SK-N-SH treated with all-trans-retinoic acid at 6 μM for 48 hours (cell line): Measurements from ENCODE around the gene ZCCHC14.

Source experiments
- ATAC-seq: fragments of 200-7000 bp; cut with Tn5 transposase; 3 replicates; pipeline ENCODE4 v1.9.1; 2020; ENCODE audit warnings: mild to moderate bottlenecking, moderate library complexity
- ARNTL ChIP-seq: fragments of 450-650 bp; formaldehyde crosslinking; IDR thresholded peaks from 2 replicates; pipeline ENCODE4 v1.5.0; 2020; ENCODE audit warnings: low read depth, mild to moderate bottlenecking, moderate library complexity, borderline replicate concordance
- BACH2 ChIP-seq: fragments of 250-450 bp; sonication (Bioruptor Pico); IDR thresholded peaks from 2 replicates; pipeline ENCODE4 v1.9.0; 2021; ENCODE audit warnings: mild to moderate bottlenecking, borderline replicate concordance
- CREB5 ChIP-seq: fragments of 250-450 bp; sonication (Bioruptor Pico); IDR thresholded peaks from 2 replicates; pipeline ENCODE4 v1.5.1; 2020; ENCODE audit warnings: low read depth, mild to moderate bottlenecking, moderate library complexity
- CSDC2 ChIP-seq: fragments of 250-450 bp; sonication (Bioruptor Pico); IDR thresholded peaks from 2 replicates; pipeline ENCODE4 v1.5.0; 2020; ENCODE audit warnings: mild to moderate bottlenecking, moderate library complexity
- CSRNP3 ChIP-seq: fragments of 250-450 bp; sonication (Bioruptor Pico); IDR thresholded peaks from 2 replicates; pipeline ENCODE4 v1.5.1; 2021; ENCODE audit warnings: mild to moderate bottlenecking, moderate library complexity
- ESRRG ChIP-seq: fragments of 250-450 bp; sonication (Bioruptor Pico); IDR thresholded peaks from 2 replicates; pipeline ENCODE4 v1.6.1; 2021; ENCODE audit warnings: mild to moderate bottlenecking
- GLIS3 ChIP-seq: fragments of 250-450 bp; sonication (Bioruptor Pico); IDR thresholded peaks from 2 replicates; pipeline ENCODE4 v1.5.0; 2020; ENCODE audit warnings: mild to moderate bottlenecking, moderate library complexity
- ISL1 ChIP-seq: fragments of 250-450 bp; sonication (Bioruptor Pico); IDR thresholded peaks from 2 replicates; pipeline ENCODE4 v2.1.2; 2022; ENCODE audit warnings: mild to moderate bottlenecking, moderate library complexity
- OSR1 ChIP-seq: fragments of 250-450 bp; sonication (Bioruptor Pico); IDR thresholded peaks from 2 replicates; pipeline ENCODE4 v1.8.0; 2022; ENCODE audit warnings: moderate library complexity, mild to moderate bottlenecking, inconsistent platforms
- PATZ1 ChIP-seq: fragments of 250-450 bp; sonication (Bioruptor Pico); IDR thresholded peaks from 2 replicates; pipeline ENCODE4 v1.8.0; 2020; ENCODE audit warnings: mild to moderate bottlenecking, moderate library complexity, borderline replicate concordance
- POU6F1 ChIP-seq: fragments of 250-450 bp; sonication (Bioruptor Pico); IDR thresholded peaks from 2 replicates; pipeline ENCODE4 v1.8.0; 2021; ENCODE audit warnings: low read depth, mild to moderate bottlenecking, moderate library complexity, borderline replicate concordance
- PPARA ChIP-seq: fragments of 250-450 bp; sonication (Bioruptor Pico); IDR thresholded peaks from 2 replicates; pipeline ENCODE4 v1.5.0; 2020; ENCODE audit warnings: mild to moderate bottlenecking, borderline replicate concordance
- RARB ChIP-seq: fragments of 250-450 bp; sonication (Bioruptor Pico); IDR thresholded peaks from 2 replicates; pipeline ENCODE4 v1.8.0; 2021; ENCODE audit warnings: mild to moderate bottlenecking, moderate library complexity
- SNAI2 ChIP-seq: fragments of 250-450 bp; sonication (Bioruptor Pico); IDR thresholded peaks from 2 replicates; pipeline ENCODE4 v1.5.0; 2020; ENCODE audit warnings: mild to moderate bottlenecking, moderate library complexity
- TCF4 ChIP-seq: fragments of 250-450 bp; sonication (Bioruptor Pico); IDR thresholded peaks from 2 replicates; pipeline ENCODE4 v1.8.0; 2021; ENCODE audit warnings: mild to moderate bottlenecking, moderate library complexity, borderline replicate concordance
- TOX ChIP-seq: fragments of 250-450 bp; sonication (Bioruptor Pico); IDR thresholded peaks from 2 replicates; pipeline ENCODE4 v1.8.0; 2021; ENCODE audit warnings: mild to moderate bottlenecking, moderate library complexity, borderline replicate concordance
- ZFP3 ChIP-seq: fragments of 250-450 bp; sonication (Bioruptor Pico); IDR thresholded peaks from 2 replicates; pipeline ENCODE4 v1.5.0; 2020; ENCODE audit warnings: mild to moderate bottlenecking, moderate library complexity
- ZFP30 ChIP-seq: fragments of 450-650 bp; formaldehyde crosslinking; IDR thresholded peaks from 2 replicates; pipeline ENCODE4 v1.5.0; 2022; ENCODE audit warnings: mild to moderate bottlenecking, moderate library complexity
- ZNF565 ChIP-seq: fragments of 450-650 bp; formaldehyde crosslinking; conservative IDR thresholded peaks from 2 replicates; pipeline ENCODE4 v1.5.0; 2020; ENCODE audit warnings: low read depth, mild to moderate bottlenecking, moderate library complexity
- ZNF70 ChIP-seq: fragments of 450-650 bp; formaldehyde crosslinking; IDR thresholded peaks from 2 replicates; pipeline ENCODE4 v1.5.0; 2020; ENCODE audit warnings: mild to moderate bottlenecking, moderate library complexity
- ZNF8 ChIP-seq: fragments of 450-650 bp; formaldehyde crosslinking; IDR thresholded peaks from 2 replicates; pipeline ENCODE4 v1.5.0; 2020; ENCODE audit warnings: mild to moderate bottlenecking, moderate library complexity

The ZCCHC14 gene

GRCh38 chr16:87421003-87421912, 71.6 kb downstream of the ZCCHC14 start (continued):
- TF ChIP-seq OSR1 (CRISPR knock-in tag) (no peak), ESRRG (no peak), TOX (CRISPR knock-in tag) (no peak), CREB5 (no peak)
- TF ChIP-seq, all 23 proteins: peak for 0

- no peak for ATAC-seq
- TF ChIP-seq ESRRG (no peak), GLIS3 (no peak), POU6F1 (no peak), ZNF565 (CRISPR knock-in tag) (no peak), CSDC2 (CRISPR knock-in tag) (no peak), ZNF70 (no peak), TOX (CRISPR knock-in tag) (no peak), OSR1 (CRISPR knock-in tag) (no peak), SNAI2 (CRISPR knock-in tag) (no peak), RARB (no peak), BACH2 (no peak), CSRNP3 (no peak), ZFP3 (CRISPR knock-in tag) (no peak), ISL1 (CRISPR knock-in tag) (no peak), TCF4 (CRISPR knock-in tag) (no peak), ZNF8 (CRISPR knock-in tag) (no peak), ZFP30 (CRISPR knock-in tag) (no peak), ARNTL (CRISPR knock-in tag) (no peak), PATZ1 (CRISPR knock-in tag) (no peak)
Measured at GRCh38 chr16:87420026-87421002, 72.5 kb downstream of the ZCCHC14 start.

- no peak for TF ChIP-seq OSR1 (CRISPR knock-in tag)
- no peak for TF ChIP-seq PPARA (CRISPR knock-in tag)
- TF ChIP-seq ZNF565 (CRISPR knock-in tag): no peak
- no peak for TF ChIP-seq CSRNP3
- TF ChIP-seq POU6F1: no peak
- no peak for TF ChIP-seq PATZ1 (CRISPR knock-in tag)
- no peak for TF ChIP-seq CREB5
- TF ChIP-seq ARNTL (CRISPR knock-in tag): no peak
- ATAC-seq: no peak
Measured at GRCh38 chr16:87418644-87419043, 74.2 kb downstream of the ZCCHC14 start.
